ENCODE measurements around the gene RBM6. TPM values are rescaled to one million over a fixed set of nuclear protein-coding genes. Genes with fewer than 3 reads are reported as not detected.

The RBM6 gene
- total and polyA plus RNA-seq, 7 experiments from 2014 or later = 29.6 to 208 (median 149) TPM

- Histone ChIP-seq H3K9me3 (ENCODE audit: control insufficient read depth in 2 of 3, low read length in 3 of 3) (no peaks in the 10 kb centered on the region), H3K4me3 (ENCODE audit: low read length) (no peak overlapping the region), H3K4me1 (ENCODE audit: control insufficient read depth in 2 of 2, insufficient read depth in 2 of 2, low read length in 2 of 2) (no peaks in the 10 kb centered on the region), H3K27me3 (ENCODE audit: control insufficient read depth in 2 of 2, insufficient read depth in 2 of 2, low read length in 2 of 2) (no peaks in the 10 kb centered on the region), H3K27ac (ENCODE audit: low read depth, low read length) (no peak overlapping the region), H3K36me3 (ENCODE audit: control insufficient read depth in 2 of 3, insufficient read depth in 3 of 3, low read length in 3 of 3) (peaks cover 41 to 95% (median 66%) of the 10 kb centered on the region in 3 experiments)
- no peaks in the 10 kb centered on the region for H3K27me3 Mint-ChIP-seq
- POLR2A ChIA-PET = interaction anchor here (0.7 to 3.4 kb wide), 2 partner anchors 11 to 1418 kb away, joined by 3 to 17 read pairs; no protein-coding TSS in a partner anchor
- H3K36me3 Mint-ChIP-seq = peaks cover 4 to 49% (median 21%) of the 10 kb centered on the region in 5 donors
- H3K4me3 Mint-ChIP-seq = no peak overlapping the region
- H3K4me1 Mint-ChIP-seq = peaks cover 1 to 13% (median 9%) of the 10 kb centered on the region in 7 donors
- CTCF ChIA-PET = interaction anchor here (1.1 kb wide), 1 partner anchor 20 kb away, joined by 3 read pairs; no protein-coding TSS in a partner anchor
- intact Hi-C loops (cut with micrococcal nuclease) = no loop called here
- ATAC-seq = no peak
- DNase-seq = no peak
- peak overlapping the region in 1 of 9 donors; percentile 19 for H3K27ac Mint-ChIP-seq
- H3K9me3 Mint-ChIP-seq = no peaks in the 10 kb centered on the region
Measured at GRCh38 chr3:50100956-50101845, 161.3 kb downstream of the RBM6 start.

- Histone ChIP-seq H3K4me1 (ENCODE audit: control insufficient read depth in 2 of 2, insufficient read depth in 2 of 2, low read length in 2 of 2) (no peaks in the 10 kb centered on the region), H3K36me3 (ENCODE audit: control insufficient read depth in 2 of 3, insufficient read depth in 3 of 3, low read length in 3 of 3) (peaks cover 49 to 95% (median 69%) of the 10 kb centered on the region in 3 experiments), H3K27ac (ENCODE audit: low read depth, low read length) (no peak overlapping the region), H3K4me3 (ENCODE audit: low read length) (no peak overlapping the region), H3K27me3 (ENCODE audit: control insufficient read depth in 2 of 2, insufficient read depth in 2 of 2, low read length in 2 of 2) (no peaks in the 10 kb centered on the region), H3K9me3 (ENCODE audit: control insufficient read depth in 2 of 3, low read length in 3 of 3) (no peaks in the 10 kb centered on the region)
- ATAC-seq (no peak), DNase-seq (no peak)
- ChIA-PET CTCF (interaction anchor here (1.1 kb wide), 1 partner anchor 18 kb away, joined by 3 read pairs; no protein-coding TSS in a partner anchor), POLR2A (interaction anchor here (0.8 kb wide), 2 partner anchors 18 to 555 kb away, joined by 3 read pairs; no protein-coding TSS in a partner anchor)
- H3K4me3 Mint-ChIP-seq = no peak overlapping the region
- peaks cover 13 to 53% (median 26%) of the 10 kb centered on the region in 5 donors for H3K36me3 Mint-ChIP-seq
- H3K27ac Mint-ChIP-seq = peak overlapping the region in 3 of 9 donors; percentile 19 to 49 (median 43)
- intact Hi-C loops (cut with micrococcal nuclease) = no loop called here
- H3K27me3 Mint-ChIP-seq = no peaks in the 10 kb centered on the region
- no peaks in the 10 kb centered on the region for H3K9me3 Mint-ChIP-seq
- H3K4me1 Mint-ChIP-seq = peaks cover 0 to 12% (median 4%) of the 10 kb centered on the region in 7 donors
Measured at GRCh38 chr3:50102558-50102957, 162.6 kb downstream of the RBM6 start.

GRCh38 chr3:50111757-50112156 lies 171.8 kb downstream of the RBM6 start:
- CTCF ChIA-PET = no interaction called here
- intact Hi-C loops (cut with micrococcal nuclease) = no loop called here
- no peaks in the 10 kb centered on the region for H3K27me3 Mint-ChIP-seq

GRCh38 chr3:50112462-50112861 lies 172.5 kb downstream of the RBM6 start:
- Histone ChIP-seq H3K27me3 (ENCODE audit: control insufficient read depth in 2 of 2, insufficient read depth in 2 of 2, low read length in 2 of 2) (no peaks in the 10 kb centered on the region), H3K9me3 (ENCODE audit: control insufficient read depth in 2 of 3, low read length in 3 of 3) (no peaks in the 10 kb centered on the region), H3K36me3 (ENCODE audit: control insufficient read depth in 2 of 3, insufficient read depth in 3 of 3, low read length in 3 of 3) (peaks cover 75 to 98% (median 82%) of the 10 kb centered on the region in 3 experiments), H3K4me1 (ENCODE audit: control insufficient read depth in 2 of 2, insufficient read depth in 2 of 2, low read length in 2 of 2) (no peaks in the 10 kb centered on the region), H3K4me3 (ENCODE audit: low read length) (no peak overlapping the region), H3K27ac (ENCODE audit: low read depth, low read length) (no peak overlapping the region)
- no peaks in the 10 kb centered on the region for H3K27me3 Mint-ChIP-seq
- intact Hi-C loops (cut with micrococcal nuclease) = no loop called here
- peaks cover 11 to 74% (median 47%) of the 10 kb centered on the region in 5 donors for H3K36me3 Mint-ChIP-seq
- H3K9me3 Mint-ChIP-seq = no peaks in the 10 kb centered on the region
- POLR2A ChIA-PET = interaction anchor here (0.7 kb wide), 1 partner anchor 97 kb away, joined by 5 read pairs; no protein-coding TSS in a partner anchor
- DNase-seq (no peak), ATAC-seq (no peak)
- H3K27ac Mint-ChIP-seq = peak overlapping the region in 2 of 9 donors; percentile 21 to 58
- no peak overlapping the region for H3K4me3 Mint-ChIP-seq
- H3K4me1 Mint-ChIP-seq = peaks cover 0 to 8% (median 0%) of the 10 kb centered on the region in 7 donors
- CTCF ChIA-PET = interaction anchor here (0.6 kb wide), 1 partner anchor 66 kb away, joined by 3 read pairs; no protein-coding TSS in a partner anchor

More at GRCh38 chr3:50111757-50112156, 171.8 kb downstream of the RBM6 start:
- H3K9me3 Mint-ChIP-seq = no peaks in the 10 kb centered on the region
- H3K27me3 ChIP-seq (ENCODE audit: control insufficient read depth in 2 of 2, insufficient read depth in 2 of 2, low read length in 2 of 2) = no peaks in the 10 kb centered on the region
- peaks cover 0 to 10% (median 0%) of the 10 kb centered on the region in 7 donors for H3K4me1 Mint-ChIP-seq
- H3K36me3 Mint-ChIP-seq = peaks cover 17 to 75% (median 50%) of the 10 kb centered on the region in 5 donors
- POLR2A ChIA-PET = interaction anchor here (0.7 kb wide), 1 partner anchor 98 kb away, joined by 5 read pairs; no protein-coding TSS in a partner anchor
- peak overlapping the region in 1 of 9 donors; percentile 56 for H3K27ac Mint-ChIP-seq
- no peak for DNase-seq
- peaks cover 77 to 98% (median 82%) of the 10 kb centered on the region in 3 experiments for H3K36me3 ChIP-seq (ENCODE audit: control insufficient read depth in 2 of 3, insufficient read depth in 3 of 3, low read length in 3 of 3)
- H3K4me3 ChIP-seq (ENCODE audit: low read length) = no peak overlapping the region
- H3K4me3 Mint-ChIP-seq = no peak overlapping the region
- ATAC-seq = peak; percentile 59
- H3K4me1 ChIP-seq (ENCODE audit: control insufficient read depth in 2 of 2, insufficient read depth in 2 of 2, low read length in 2 of 2) = no peaks in the 10 kb centered on the region
- H3K9me3 ChIP-seq (ENCODE audit: control insufficient read depth in 2 of 3, low read length in 3 of 3) = no peaks in the 10 kb centered on the region
- H3K27ac ChIP-seq (ENCODE audit: low read depth, low read length) = no peak overlapping the region

- ATAC-seq = no peak
- no peak overlapping the region for H3K27ac ChIP-seq (ENCODE audit: low read depth, low read length)
- intact Hi-C loops (cut with micrococcal nuclease) = no loop called here
- peaks cover 49 to 89% (median 56%) of the 10 kb centered on the region in 3 experiments for H3K36me3 ChIP-seq (ENCODE audit: control insufficient read depth in 2 of 3, insufficient read depth in 3 of 3, low read length in 3 of 3)
- H3K4me1 ChIP-seq (ENCODE audit: control insufficient read depth in 2 of 2, insufficient read depth in 2 of 2, low read length in 2 of 2) = no peaks in the 10 kb centered on the region
- POLR2A ChIA-PET = no interaction called here
- CTCF ChIA-PET = interaction anchor here (0.7 kb wide), 1 partner anchor 97 kb away, joined by 3 read pairs; no protein-coding TSS in a partner anchor
- H3K4me3 Mint-ChIP-seq = no peak overlapping the region
- H3K4me1 Mint-ChIP-seq = peaks cover 0 to 9% (median 0%) of the 10 kb centered on the region in 7 donors
- H3K9me3 ChIP-seq (ENCODE audit: control insufficient read depth in 2 of 3, low read length in 3 of 3) = no peaks in the 10 kb centered on the region
- H3K27me3 Mint-ChIP-seq = no peaks in the 10 kb centered on the region
- H3K27me3 ChIP-seq (ENCODE audit: control insufficient read depth in 2 of 2, insufficient read depth in 2 of 2, low read length in 2 of 2) = no peaks in the 10 kb centered on the region
- no peaks in the 10 kb centered on the region for H3K9me3 Mint-ChIP-seq
- H3K36me3 Mint-ChIP-seq = peaks cover 11 to 51% (median 34%) of the 10 kb centered on the region in 5 donors
- no peak for DNase-seq
- H3K27ac Mint-ChIP-seq = no peak overlapping the region
- H3K4me3 ChIP-seq (ENCODE audit: low read length) = no peak overlapping the region
Measured at GRCh38 chr3:50117120-50117519, 177.2 kb downstream of the RBM6 start.

GRCh38 chr3:50118237-50118636 lies 178.3 kb downstream of the RBM6 start:
- Mint-ChIP-seq H3K4me3 (no peak overlapping the region), H3K27me3 (no peaks in the 10 kb centered on the region), H3K9me3 (no peaks in the 10 kb centered on the region), H3K4me1 (peaks cover 0 to 14% (median 0%) of the 10 kb centered on the region in 7 donors), H3K36me3 (peaks cover 11 to 45% (median 30%) of the 10 kb centered on the region in 5 donors), H3K27ac (peak overlapping the region in 2 of 9 donors; percentile 3 to 30)
- intact Hi-C loops (cut with micrococcal nuclease) = no loop called here
- no peaks in the 10 kb centered on the region for H3K4me1 ChIP-seq (ENCODE audit: control insufficient read depth in 2 of 2, insufficient read depth in 2 of 2, low read length in 2 of 2)
- no peaks in the 10 kb centered on the region for H3K27me3 ChIP-seq (ENCODE audit: control insufficient read depth in 2 of 2, insufficient read depth in 2 of 2, low read length in 2 of 2)
- ChIA-PET CTCF (interaction anchor here (0.6 to 1.2 kb wide), 3 partner anchors 8 to 168 kb away, joined by 3 to 4 read pairs (median 3); no protein-coding TSS in a partner anchor), POLR2A (interaction anchor here (0.6 kb wide), 1 partner anchor 119 kb away, joined by 5 read pairs; no protein-coding TSS in a partner anchor)
- H3K9me3 ChIP-seq (ENCODE audit: control insufficient read depth in 2 of 3, low read length in 3 of 3) = no peaks in the 10 kb centered on the region
- DNase-seq (no peak), ATAC-seq (no peak)
- peaks cover 43 to 78% (median 52%) of the 10 kb centered on the region in 3 experiments for H3K36me3 ChIP-seq (ENCODE audit: control insufficient read depth in 2 of 3, insufficient read depth in 3 of 3, low read length in 3 of 3)
- no peak overlapping the region for H3K4me3 ChIP-seq (ENCODE audit: low read length)
- no peak overlapping the region for H3K27ac ChIP-seq (ENCODE audit: low read depth, low read length)
